Lower leg skin (tissue), 4 donors: Measurements from ENCODE around the gene KLK1. TPM values are rescaled to one million over a fixed set of nuclear protein-coding genes. Genes with fewer than 3 reads are reported as not detected.

ENCODE experiments used
- DNase-seq, 2 donors: peaks; one replicate each; pipeline ENCODE4 v3.0.0-alpha.2; 2019; ENCODE audit warnings: low spot score in 2 of 2
- H3K4me3 ChIP-seq: fragments of 200-600 bp; sonication (generic); 2 replicates; pipeline ENCODE4 v1.5.1; 2017; ENCODE audit warnings: mild to moderate bottlenecking, low read depth; ENCODE audit not compliant: poor library complexity, severe bottlenecking
- CTCF ChIP-seq, 3 donors: fragments of 450-650 bp; IDR thresholded peaks; one replicate each; pipeline ENCODE4 v1.5.1; 2016; ENCODE audit warnings: antibody characterized with exemption in 3 of 3, mild to moderate bottlenecking in 3 of 3, moderate library complexity in 2 of 3
- POLR2A ChIP-seq, 2 donors: fragments of 450-650 bp; IDR thresholded peaks; one replicate each; pipeline ENCODE4 v1.6.1; 2016 to 2017; ENCODE audit warnings: antibody characterized with exemption in 2 of 2, mild to moderate bottlenecking in 1 of 2, moderate library complexity in 1 of 2
- WGBS, 2 donors: methylation state at CpG; one replicate each; pipeline ENCODE4 v1.1.5; 2018; 5-methylcytosine and 5-hydroxymethylcytosine counted together
- intact Hi-C: fragments of 100-400 bp; cut with DNase I; formaldehyde crosslinking; loops from one replicate; pipeline ENCODE4 v1.15.0; 2023; ENCODE audit warnings: low total_unique reads
- total RNA-seq, 4 donors: library from RNA; depleted of rRNA; stranded (reverse); fragments of >200 nt; gene quantifications; one replicate each; pipeline ENCODE4 v1.1.0, GENCODE V29; 2016

KLK1 gene
- total RNA-seq, 4 donors from 2014 or later: 35.9 to 49.9 (median 46.6) TPM

DNA sequence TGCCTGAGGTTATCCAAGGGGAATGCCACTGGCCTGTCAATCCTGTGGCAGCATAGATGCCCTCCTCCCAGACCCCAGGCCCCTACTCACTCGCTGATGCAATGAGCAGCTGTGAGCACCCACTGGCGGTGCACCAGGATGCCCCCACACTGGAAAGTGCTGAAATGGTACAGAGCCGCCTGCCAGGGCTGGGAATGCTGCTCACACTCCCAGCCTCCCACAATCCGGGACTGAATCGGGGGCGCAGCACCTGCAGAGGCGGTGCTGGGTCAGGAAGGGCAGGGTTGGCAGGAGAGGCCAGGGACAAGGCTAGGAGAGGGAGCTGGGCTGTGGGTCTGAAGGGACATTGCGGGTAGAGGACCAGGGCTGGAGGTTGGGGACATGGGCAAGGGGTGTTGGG lies 2.0 kb downstream of the KLK1 start:
- H3K4me3 ChIP-seq: no peak overlapping the region
- TF ChIP-seq CTCF (IDR thresholded peaks at IDR 0.05): no peak
- no peak for TF ChIP-seq POLR2A (IDR thresholded peaks at IDR 0.05)
- DNase-seq: no peak
- 61 to 70% methylated on average over 8 of the region's 8 CpGs for WGBS, 2 donors
- intact Hi-C loops: no loop called here

- 57 to 68% methylated on average over 4 of the region's 4 CpGs for WGBS, 2 donors
- intact Hi-C loops: no loop called here
- TF ChIP-seq CTCF (IDR thresholded peaks at IDR 0.05) (no peak), POLR2A (IDR thresholded peaks at IDR 0.05) (no peak)
- no peak overlapping the region for H3K4me3 ChIP-seq
- DNase-seq: no peak
Observed at GRCh38 chr19:50821248-50821612, 2.4 kb downstream of the KLK1 start.

GRCh38 chr19:50820549-50821247 lies 2.9 kb downstream of the KLK1 start:
- no peak for TF ChIP-seq POLR2A (IDR thresholded peaks at IDR 0.05)
- TF ChIP-seq CTCF (IDR thresholded peaks at IDR 0.05): no peak
- no peak for DNase-seq
- intact Hi-C loops: no loop called here
- WGBS, 2 donors: 4 to 7% methylated on average over 21 of the region's 21 CpGs
- no peak overlapping the region for H3K4me3 ChIP-seq

DNA sequence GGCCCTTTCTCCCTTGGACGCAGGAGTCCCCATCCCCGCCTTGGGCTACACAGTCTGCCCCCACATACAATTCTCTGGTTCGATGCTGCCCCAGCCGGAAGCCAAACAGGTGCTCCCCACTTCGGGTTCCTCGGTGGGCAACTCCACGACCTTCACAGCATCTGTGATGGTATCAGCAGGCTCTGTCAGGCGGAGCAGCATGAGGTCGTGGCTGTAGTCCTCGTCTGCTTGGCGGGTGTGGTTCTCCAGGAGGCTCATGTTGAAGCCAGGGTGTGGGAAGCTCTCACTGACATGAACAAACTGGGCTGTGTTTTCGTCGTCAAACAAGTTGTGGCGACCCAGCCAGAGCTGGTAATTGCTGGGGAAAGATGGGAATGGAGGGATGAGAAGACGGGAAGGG lies 3.5 kb downstream of the KLK1 start:
- no peak for TF ChIP-seq POLR2A (IDR thresholded peaks at IDR 0.05)
- no peak overlapping the region for H3K4me3 ChIP-seq
- intact Hi-C loops: no loop called here
- no peak for DNase-seq
- WGBS, 2 donors: 10% methylated on average over 8 to 15 of the region's 15 CpGs

GRCh38 chr19:50819636-50820035 lies 4.0 kb downstream of the KLK1 start:
- no peak overlapping the region for H3K4me3 ChIP-seq
- WGBS, 2 donors: 34 to 39% methylated on average over 8 of the region's 8 CpGs
- no peak for TF ChIP-seq POLR2A (IDR thresholded peaks at IDR 0.05)
- no peak for TF ChIP-seq CTCF (IDR thresholded peaks at IDR 0.05)
- intact Hi-C loops: no loop called here
- DNase-seq: no peak

DNA sequence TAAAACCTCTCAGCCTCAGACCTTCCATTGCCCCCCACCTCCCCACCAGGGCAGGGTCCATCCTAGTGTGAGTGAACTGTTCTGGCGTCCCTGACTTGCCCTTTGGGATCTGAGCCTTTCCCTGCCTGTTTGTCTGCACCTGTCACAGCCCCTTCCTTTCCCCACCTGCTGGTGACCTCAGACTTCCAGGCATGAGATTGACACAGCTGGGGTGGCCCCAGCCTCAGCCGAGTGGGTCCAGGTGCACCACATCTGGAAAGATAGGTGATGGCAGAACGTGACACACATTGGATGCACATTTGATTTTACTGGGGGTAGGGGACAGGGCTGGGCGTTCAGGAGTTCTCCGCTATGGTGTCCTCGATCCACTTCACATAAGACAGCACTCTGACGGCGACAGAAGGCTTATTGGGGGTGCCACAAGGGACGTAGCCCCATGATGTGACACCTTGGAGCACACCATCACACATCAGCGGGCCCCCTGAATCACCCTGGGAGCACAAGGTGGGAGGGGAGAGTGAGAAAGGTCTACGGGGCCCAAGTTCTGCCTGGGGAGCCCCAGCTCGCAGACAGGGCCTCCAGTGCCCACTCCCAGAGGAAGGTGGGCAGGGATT lies 4.6 kb downstream of the KLK1 start:
- H3K4me3 ChIP-seq: no peak overlapping the region
- 71 to 74% methylated on average over 11 to 12 of the region's 12 CpGs for WGBS, 2 donors
- no peak for DNase-seq
- intact Hi-C loops: no loop called here
- TF ChIP-seq CTCF (IDR thresholded peaks at IDR 0.05) (no peak), POLR2A (IDR thresholded peaks at IDR 0.05) (no peak)
